ENCODE data around the gene MYL12B.

The MYL12B gene

GRCh38 chr18:3236470-3236869 lies 25.5 kb upstream of the MYL12B start:
- DNase-seq = no peak

GRCh38 chr18:3238742-3239141 lies 23.2 kb upstream of the MYL12B start:
- DNase-seq = no peak

GRCh38 chr18:3245185-3245564 lies 16.8 kb upstream of the MYL12B start:
- DNase-seq = no peak

- peak; percentile 85 for DNase-seq
Observed at GRCh38 chr18:3245853-3246634, 15.9 kb upstream of the MYL12B start.

- DNase-seq = no peak
Observed at GRCh38 chr18:3246635-3247239, 15.2 kb upstream of the MYL12B start.

GRCh38 chr18:3247240-3248061 lies 14.5 kb upstream of the MYL12B start, which contains the start of gene MYL12A:
TSS of gene MYL12A (plus strand) at chr18:3247801. CDS start at chr18:3253248, 5,447 bp downstream.
- DNase-seq = peak; percentile 95

GRCh38 chr18:3248062-3248657 lies 13.8 kb upstream of the MYL12B start:
- no peak for DNase-seq

GRCh38 chr18:3248658-3249359 lies 13.1 kb upstream of the MYL12B start:
- DNase-seq = peak; percentile 32

- DNase-seq = no peak
Observed at GRCh38 chr18:3250237-3251107, 11.5 kb upstream of the MYL12B start.

GRCh38 chr18:3251249-3251962 lies 10.5 kb upstream of the MYL12B start:
- no peak for DNase-seq

- no peak for DNase-seq
Observed at GRCh38 chr18:3251963-3252277, 10.0 kb upstream of the MYL12B start.

GRCh38 chr18:3252843-3253242 lies 9.1 kb upstream of the MYL12B start:
- no peak for DNase-seq

- DNase-seq = no peak
Observed at GRCh38 chr18:3254725-3255124, 7.2 kb upstream of the MYL12B start.

- no peak for DNase-seq
Observed at GRCh38 chr18:3255611-3256165, 6.2 kb upstream of the MYL12B start.

GRCh38 chr18:3256693-3257626 lies 5.0 kb upstream of the MYL12B start:
- no peak for DNase-seq

GRCh38 chr18:3257627-3258120 lies 4.3 kb upstream of the MYL12B start:
- no peak for DNase-seq

- no peak for DNase-seq
Observed at GRCh38 chr18:3260995-3261372, 949 bp upstream of the MYL12B start.

- DNase-seq = no peak
Observed at GRCh38 chr18:3262234-3263131, 550 bp downstream of the MYL12B start.

All from CD4-positive, alpha-beta T cell treated with Interleukin-15 for 1 hour (primary cell).